WI38 (cell line): ENCODE data around the gene ECT2.
A peak's percentile ranks its signal among the peaks of the same experiment; 100 is the strongest.
"Not testable (repeated sequence)": the region's sequence is repeated elsewhere in the genome, so short reads cannot be mapped to it uniquely, and the experiment has no call there.

ENCODE experiments used
- H3K4me3 ChIP-seq: 2 replicates; pipeline ENCODE4 v1.5.1; 2011; ENCODE audit warnings: low read depth, mild to moderate bottlenecking, control low read depth, low read length
- CTCF ChIP-seq: IDR thresholded peaks from 2 replicates; pipeline ENCODE4 v1.5.1; 2012; ENCODE audit warnings: low read depth, mild to moderate bottlenecking, control low read depth, low read length

Gene ECT2

DNA sequence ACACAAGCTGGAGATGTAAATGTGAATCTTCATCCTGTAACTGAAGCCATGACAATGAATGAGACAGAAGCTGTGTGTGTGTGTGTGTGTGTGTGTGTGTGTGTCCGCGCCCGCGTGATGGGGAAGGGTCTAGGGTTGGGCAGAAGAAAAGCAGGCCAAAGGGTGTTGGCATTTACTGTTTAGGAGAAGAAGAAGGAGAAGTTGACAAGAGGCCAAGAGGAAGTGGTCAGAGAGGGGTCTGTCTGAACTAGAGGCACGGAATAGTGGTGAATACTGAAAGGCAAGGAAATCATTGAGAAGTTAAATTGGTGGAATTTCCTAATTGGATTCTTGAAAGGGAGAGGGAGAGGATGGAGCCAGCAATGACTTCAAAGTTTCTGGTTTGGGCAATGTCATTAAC lies 34.0 kb upstream of the ECT2 start:
- no peak overlapping the region for H3K4me3 ChIP-seq
- TF ChIP-seq CTCF: no peak

DNA sequence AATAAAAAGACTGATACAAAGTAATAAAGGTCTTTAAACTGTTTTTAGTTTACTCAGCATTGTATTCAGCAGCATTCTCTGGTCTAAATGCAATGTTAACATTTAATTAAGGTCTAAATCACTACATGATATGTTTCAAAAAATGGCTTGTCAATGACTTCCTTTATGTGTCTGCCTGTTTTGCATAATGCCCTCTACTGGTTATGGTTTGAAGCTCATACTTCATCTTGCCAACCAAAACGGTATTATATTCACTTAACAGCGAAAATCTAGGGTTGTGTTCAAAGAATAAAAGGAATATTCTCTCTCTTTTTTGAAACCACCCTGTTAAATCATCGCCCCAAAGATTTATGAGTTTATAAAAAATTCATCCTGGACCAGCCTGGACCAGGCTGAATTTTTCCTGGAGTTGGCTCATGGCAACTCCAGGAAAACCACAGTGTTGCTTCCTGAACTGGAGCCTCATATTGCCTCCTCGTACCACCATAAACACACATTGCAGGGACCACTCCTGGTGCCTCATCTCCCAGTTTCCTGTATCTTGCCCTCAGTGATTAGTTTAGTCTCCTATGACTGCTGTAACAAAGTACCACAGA lies 32.9 kb upstream of the ECT2 start:
- no peak overlapping the region for H3K4me3 ChIP-seq
- no peak for TF ChIP-seq CTCF

- not testable (repeated sequence) for H3K4me3 ChIP-seq
Observed at GRCh38 chr3:172722536-172723040, 27.9 kb upstream of the ECT2 start.

GRCh38 chr3:172726380-172726779 lies 24.1 kb upstream of the ECT2 start:
- TF ChIP-seq CTCF: no peak

DNA sequence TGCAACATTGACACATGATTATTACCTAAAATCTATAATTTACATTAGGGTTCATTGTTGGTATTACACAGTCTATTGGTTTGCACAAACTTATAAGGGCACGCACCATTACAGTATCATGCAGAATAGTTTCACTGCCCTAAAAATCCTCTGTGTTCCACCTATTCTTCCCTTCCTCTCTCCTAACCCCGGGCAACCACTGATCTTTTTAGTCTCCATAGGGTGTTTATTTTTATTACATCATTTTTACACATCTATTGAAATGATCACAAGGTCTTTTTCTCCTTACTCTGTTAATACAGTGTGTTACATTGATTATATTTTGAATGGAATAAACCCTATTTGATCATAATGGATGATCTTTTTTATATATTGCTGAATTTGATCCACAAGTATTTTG lies 15.5 kb upstream of the ECT2 start:
- no peak overlapping the region for H3K4me3 ChIP-seq
- TF ChIP-seq CTCF: no peak

More at GRCh38 chr3:172726380-172726779, 24.1 kb upstream of the ECT2 start:
- H3K4me3 ChIP-seq: no peak overlapping the region

GRCh38 chr3:172739462-172739861 lies 11.1 kb upstream of the ECT2 start:
- H3K4me3 ChIP-seq: no peak overlapping the region
- no peak for TF ChIP-seq CTCF

GRCh38 chr3:172746475-172746874 lies 4.1 kb upstream of the ECT2 start:
- no peak overlapping the region for H3K4me3 ChIP-seq
- TF ChIP-seq CTCF: no peak

- TF ChIP-seq CTCF: no peak
- peak overlapping the region; percentile 96 for H3K4me3 ChIP-seq
Observed at GRCh38 chr3:172749230-172749965, 1.1 kb upstream of the ECT2 start.
